Measurements from ENCODE around the gene AKAP8L.
"Not testable (repeated sequence)": the region's sequence is repeated elsewhere in the genome, so short reads cannot be mapped to it uniquely, and the experiment has no call there.

AKAP8L gene

DNA sequence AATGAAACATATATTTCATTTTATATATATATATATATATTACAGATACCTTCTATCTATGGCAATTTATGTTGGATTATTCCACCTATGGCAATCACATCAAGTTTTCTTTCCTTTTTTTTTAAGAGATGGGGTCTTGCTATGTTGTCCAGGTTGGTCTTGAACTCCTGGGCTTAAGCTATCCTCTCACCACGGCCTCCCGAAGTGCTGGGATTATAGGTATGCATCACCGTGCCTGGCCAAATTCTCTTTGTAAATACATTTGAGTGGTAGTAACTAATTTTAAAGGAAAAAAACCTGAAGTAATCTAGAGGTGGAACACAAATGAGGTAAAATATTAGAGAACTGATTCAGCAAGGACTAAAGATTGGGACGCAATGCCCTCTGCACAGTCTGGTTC lies 64.9 kb downstream of the AKAP8L start:
- no peak for DNase-seq (ENCODE audit: low read depth)

DNA sequence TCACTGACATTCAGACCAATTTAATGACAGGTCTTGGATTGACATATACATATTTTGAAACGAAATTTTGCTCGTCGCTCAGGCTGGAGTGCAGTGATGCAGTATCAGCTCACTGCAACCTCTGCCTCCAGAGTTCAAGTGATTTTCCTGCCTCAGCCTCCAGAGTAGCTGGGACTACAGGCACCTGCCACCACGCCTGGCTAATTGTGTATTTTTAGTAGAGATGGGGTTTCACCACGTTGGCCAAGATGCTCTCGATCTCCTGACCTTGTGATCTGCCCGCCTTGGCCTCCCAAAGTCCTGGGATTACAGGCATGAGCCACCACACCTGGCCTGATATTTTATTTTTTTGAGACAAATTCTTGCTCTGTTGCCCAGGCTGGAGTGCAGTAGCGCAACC lies 66.3 kb downstream of the AKAP8L start:
- DNase-seq (ENCODE audit: low read depth): not testable (repeated sequence)

DNA sequence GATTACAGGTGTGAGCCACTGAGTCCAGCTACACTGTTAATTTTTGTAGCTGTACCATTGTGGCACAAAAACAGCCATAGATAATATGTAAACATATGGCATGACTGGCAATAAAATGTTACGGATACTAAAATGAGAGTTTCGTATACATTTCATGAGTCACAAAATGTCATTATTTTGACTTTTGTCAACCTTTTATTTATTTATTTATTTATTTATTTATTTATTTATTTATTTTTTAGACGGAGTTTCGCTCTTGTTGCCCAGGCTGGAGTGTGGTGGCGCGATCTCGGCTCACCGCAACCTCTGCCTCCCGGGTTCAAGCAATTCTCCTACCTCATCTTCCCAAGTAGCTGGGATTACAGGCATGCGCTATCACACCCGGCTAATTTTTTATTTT lies 77.5 kb downstream of the AKAP8L start:
- not testable (repeated sequence) for DNase-seq (ENCODE audit: low read depth)

DNA sequence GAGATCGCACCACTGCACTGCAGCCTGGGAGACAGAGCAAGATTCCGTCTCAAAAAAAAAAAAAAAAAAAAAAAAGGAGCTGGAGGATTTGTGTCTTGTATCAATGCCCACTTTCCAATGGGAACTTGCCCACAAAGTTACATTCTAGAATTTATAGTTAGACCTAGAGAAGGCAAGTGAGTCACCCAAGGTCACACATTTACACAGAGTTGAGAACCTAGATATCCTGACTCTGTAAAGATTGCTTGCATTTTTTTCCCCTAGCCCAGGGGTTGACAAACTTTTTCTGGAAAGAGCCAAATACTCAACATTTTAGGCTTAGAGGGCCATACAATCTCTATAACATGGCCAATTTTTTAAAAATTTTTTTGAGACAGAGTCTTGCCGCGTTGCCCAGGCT lies 78.7 kb downstream of the AKAP8L start:
- DNase-seq (ENCODE audit: low read depth): no peak

DNA sequence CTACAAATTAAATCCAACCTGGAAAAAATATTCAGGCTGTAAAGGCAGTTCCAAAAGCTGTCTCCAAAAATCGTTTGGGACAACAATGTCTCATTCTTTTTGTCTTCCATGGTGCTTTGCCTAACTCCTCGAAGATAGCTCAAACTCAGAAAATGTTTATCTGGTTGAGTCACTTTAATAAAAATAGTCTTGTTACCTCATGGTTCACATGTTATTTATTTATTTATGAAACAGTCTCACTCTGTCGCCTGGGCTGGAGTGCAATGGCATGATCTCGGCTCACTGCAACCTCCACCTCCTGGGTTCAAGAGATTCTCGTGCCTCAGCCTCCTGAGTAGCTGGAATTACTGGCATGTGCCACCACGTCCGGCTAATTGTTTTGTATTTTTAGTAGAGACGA lies 81.6 kb downstream of the AKAP8L start:
- DNase-seq (ENCODE audit: low read depth): no peak

DNA sequence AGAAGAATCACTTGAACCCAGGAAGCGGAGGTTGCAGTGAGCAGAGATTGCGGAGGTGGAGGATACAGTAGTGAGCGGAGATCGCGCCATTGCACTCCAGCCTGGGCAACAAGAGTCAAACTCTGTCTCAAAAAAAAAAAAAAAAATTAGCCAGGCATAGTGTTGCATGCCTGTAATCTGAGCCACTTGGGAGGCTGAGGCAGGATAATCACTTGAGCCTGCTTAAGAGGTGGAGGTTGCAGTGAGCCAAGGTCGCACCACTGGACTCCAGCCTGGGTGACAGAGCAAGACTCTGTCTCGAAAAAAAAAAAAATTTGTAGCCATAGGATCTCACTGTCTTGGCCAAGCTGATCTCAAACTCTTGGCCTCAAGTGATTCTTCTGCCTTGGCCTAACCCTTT lies 82.8 kb downstream of the AKAP8L start:
- not testable (repeated sequence) for DNase-seq (ENCODE audit: low read depth)

DNA sequence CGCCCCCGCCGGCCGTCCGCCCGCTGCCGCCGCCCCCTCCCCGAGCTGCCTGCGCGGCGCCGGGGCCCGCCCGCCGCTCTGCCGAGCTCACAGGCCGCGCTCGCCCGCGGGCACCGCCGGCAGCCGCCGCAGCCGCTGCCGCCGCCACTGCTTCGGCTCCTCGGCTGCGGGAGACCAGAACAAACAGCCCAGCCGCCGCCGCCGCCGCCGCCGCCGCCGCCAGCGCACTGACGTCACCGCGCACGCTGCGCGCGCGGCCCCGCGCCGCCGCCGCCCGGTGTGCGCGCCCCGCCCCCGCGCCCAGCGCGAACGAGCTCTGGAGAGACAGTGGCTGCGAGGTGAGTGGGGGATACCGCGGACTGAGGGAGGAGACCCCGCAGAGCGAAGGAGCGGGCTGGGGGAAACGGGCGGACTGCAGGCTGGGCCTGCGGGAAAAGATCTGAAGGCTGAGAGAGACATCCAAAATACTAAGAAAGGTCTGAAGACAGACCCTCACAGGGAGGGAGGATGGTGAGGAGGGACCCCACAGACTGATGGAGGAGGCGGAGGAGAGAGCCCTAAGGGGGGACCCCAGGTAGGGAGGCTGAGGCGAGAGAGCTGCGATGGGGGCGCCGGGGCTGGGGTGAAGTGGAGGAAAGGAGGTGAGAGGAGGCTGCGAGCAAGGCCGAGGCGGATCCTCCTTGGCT lies 86.3 kb downstream of the AKAP8L start, which contains the start of gene BRD4:
Gene BRD4, minus strand, starts transcription at position 229 of the 686 bp plus-strand sequence. CDS start 59,440 bp downstream, outside the sequence.
- no peak for DNase-seq (ENCODE audit: low read depth)

DNA sequence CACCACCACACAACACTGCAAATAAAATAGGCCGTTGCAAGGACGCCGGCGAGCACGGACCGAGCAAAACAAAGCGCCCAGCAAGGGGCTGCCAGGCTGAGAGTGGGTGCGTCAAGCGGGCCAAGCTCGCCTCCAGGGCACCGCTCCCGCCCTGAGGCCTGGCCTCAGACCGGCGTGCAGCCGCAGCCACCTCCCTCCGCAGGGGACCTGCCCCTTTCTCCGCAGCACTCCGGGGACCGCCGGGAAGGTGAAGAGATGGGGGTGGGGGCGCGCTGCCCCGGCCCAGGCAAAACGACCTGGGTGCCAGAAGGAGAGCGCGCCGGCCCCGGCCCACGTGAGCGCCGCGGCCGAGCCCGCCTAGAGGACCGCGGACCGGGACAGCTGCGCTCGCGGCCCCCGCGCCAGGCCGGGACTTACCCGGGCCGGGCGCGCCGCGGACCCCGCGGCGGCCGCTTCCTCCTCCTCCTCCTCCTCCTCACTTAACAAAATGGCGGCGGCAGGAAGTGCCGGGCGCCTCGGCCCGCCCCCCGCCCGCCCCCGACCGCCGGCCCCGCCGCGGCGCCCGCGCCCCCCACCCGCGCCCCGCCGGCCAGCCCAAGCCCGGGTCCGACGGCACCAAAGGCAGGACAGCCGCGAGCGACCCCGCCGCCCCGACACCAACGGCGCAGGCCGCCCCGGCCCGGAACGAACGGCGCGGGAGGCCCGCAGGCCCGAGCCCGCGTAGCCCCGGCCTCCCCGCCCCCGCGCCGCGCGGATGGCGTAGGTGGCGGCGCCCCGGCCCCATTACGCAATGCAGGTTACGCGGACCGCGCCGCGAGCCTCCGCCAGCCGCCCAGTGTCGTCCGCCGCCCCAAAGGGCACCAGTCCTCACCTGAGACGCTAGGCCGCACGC lies 87.1 kb downstream of the AKAP8L start:
- no peak for DNase-seq (ENCODE audit: low read depth)

DNA sequence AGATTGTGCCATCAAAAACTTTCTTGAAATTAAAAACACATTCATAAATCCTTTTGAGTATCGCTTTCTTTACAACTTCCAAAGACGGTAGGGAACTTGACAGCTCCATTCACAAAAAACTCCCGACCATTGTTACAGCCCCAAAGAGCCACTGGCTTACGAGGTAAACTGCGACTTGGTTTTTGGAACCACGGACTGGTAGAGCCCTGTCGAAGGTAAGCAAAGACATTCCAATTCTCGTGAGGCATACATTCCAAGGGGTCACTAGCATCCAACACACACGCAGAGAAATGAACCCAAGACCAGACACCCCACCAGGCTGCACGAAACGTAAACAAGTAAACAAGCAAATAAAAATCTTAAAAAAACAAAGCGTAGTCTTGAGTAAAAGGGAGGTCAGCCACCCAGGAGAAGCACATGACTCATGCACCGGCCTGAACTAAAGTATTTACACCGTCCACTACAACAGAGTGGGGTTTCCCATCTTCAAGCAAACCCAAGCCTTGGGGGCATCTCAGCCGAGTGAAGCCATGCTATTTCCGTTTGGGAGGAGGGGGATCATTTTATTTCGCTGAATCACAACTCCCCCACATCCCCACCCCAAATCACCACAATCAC lies 87.9 kb downstream of the AKAP8L start:
- peak; percentile 54 for DNase-seq (ENCODE audit: low read depth)
